Ureter (tissue), 1 donor: ENCODE results near the gene MYL3. TPM values are rescaled to one million over a fixed set of nuclear protein-coding genes. Genes with fewer than 3 reads are reported as not detected.

Source experiments
- DNase-seq: peaks from one replicate; pipeline ENCODE4 v3.0.0-alpha.2; 2020; ENCODE audit warnings: low spot score
- total RNA-seq: library from RNA; stranded (reverse); gene quantifications from one replicate; pipeline ENCODE4 v1.2.4, GENCODE V29; 2023
- donor health status: DM: yes; HTN: yes; CAD: no.

MYL3 gene
- total RNA-seq, 1 donor from 2014 or later, result 4.6 TPM

DNA sequence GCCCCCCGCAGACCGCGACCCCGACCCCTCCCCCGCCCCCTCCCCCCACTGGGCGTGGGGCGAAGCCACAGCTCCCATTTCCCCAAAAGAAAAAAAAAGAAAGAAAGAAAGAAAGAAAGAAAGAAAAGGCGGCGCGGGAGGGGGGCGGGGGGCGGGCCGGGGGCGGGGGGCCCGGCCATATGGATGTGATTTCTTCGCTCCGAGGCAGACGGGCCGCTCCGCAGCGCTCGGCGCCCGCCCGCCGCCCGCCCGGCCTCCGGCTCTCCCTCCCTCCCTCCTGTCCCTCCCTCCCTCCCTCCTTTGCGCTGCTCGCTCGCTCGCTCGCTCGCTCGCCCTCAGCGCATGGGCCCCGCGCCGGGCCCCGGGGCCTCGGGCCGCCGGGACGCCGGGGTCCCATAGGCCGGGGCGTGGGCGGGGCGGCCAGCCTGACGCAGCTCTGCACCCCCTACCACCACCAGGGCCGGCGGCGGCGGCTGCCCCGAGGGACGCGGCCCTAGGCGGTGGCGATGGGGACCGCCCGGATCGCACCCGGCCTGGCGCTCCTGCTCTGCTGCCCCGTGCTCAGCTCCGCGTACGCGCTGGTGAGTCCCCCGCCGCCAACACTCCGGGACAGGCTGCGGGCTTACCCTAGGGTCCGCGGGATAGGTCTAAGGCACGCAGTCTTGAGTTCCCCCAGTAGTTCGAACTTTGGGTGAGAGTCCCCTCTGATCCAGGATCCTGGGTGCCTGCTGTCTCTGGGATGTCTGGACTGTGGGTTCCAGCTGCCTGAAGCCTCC, 20.0 kb upstream of the MYL3 start:
- no peak for DNase-seq

DNA sequence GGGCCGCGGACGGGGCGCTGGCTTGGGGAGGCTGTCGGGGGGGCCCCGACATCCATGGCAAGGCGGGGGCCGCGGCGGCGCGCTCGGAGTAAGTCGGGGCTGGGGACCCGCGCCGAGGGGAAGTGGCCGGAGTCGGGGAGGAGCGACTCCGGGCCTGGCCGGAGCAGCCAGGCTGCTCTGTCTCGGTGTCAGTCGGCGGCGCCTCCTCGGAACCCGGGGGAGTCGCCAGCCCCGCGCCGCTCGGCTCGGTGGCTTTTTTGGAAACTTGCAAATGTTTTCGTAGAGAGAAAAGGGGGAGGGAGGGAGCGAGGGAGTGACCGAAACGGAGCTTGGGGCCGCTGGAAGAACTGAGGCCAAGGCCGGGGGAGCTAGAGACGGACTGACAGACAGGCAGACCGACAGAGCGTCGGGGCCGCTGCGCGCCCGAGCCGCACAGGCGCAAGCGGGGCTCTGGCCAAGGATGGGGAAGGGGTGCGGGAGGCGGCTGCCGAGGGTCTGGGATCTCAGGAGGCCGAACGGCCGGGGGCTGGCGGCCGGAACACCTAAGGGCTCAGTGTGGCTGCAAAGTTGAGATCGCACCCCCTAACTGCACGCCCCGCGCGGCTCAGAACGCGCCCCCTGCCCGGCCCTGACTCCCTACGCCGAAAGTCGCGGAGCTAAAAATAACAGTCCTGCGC, 19.3 kb upstream of the MYL3 start:
- DNase-seq, result no peak

DNA sequence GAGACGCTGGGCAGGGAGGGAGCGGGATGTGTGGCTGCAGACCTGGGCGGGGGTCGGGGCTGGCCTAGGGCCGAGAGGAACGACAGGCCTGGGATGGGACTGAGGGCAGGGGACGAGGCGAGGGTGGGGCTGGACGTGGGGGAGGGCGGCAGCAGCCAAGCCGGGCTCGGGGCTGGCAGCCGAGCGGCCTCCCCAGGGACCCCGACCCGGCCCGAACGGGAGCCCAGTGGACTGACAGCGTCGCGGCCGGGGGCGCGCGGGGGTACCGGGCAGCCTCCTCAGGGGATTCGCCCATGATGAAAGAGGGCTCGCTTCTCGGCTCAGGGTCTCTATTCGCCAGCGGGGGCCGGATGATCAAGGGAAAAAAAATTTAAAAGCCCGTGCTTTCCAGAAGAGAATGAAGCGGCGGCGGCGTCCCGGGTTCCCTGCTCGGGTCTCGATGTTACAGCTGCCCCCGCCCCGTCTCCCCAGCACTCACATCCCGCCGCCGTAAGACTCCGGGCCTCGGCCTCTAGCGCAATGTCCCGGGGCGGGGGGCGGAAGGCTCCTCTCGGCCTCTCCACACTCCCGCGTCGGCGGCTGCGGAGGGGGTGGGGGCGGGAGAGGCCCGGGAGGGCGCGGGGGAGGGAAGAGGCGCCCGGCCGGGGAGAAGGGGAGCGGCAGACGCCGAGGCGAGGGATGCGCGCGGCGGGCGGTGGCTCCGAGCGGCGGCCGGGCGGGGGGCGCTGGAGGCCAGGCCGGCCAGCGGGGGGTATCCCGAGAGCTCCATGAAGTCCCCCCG, 18.5 kb upstream of the MYL3 start:
- no peak for DNase-seq

- DNase-seq, result no peak
Observed at GRCh38 chr3:46880884-46881595, 17.8 kb upstream of the MYL3 start.

GRCh38 chr3:46878781-46879436, 15.7 kb upstream of the MYL3 start:
- DNase-seq, result no peak

DNA sequence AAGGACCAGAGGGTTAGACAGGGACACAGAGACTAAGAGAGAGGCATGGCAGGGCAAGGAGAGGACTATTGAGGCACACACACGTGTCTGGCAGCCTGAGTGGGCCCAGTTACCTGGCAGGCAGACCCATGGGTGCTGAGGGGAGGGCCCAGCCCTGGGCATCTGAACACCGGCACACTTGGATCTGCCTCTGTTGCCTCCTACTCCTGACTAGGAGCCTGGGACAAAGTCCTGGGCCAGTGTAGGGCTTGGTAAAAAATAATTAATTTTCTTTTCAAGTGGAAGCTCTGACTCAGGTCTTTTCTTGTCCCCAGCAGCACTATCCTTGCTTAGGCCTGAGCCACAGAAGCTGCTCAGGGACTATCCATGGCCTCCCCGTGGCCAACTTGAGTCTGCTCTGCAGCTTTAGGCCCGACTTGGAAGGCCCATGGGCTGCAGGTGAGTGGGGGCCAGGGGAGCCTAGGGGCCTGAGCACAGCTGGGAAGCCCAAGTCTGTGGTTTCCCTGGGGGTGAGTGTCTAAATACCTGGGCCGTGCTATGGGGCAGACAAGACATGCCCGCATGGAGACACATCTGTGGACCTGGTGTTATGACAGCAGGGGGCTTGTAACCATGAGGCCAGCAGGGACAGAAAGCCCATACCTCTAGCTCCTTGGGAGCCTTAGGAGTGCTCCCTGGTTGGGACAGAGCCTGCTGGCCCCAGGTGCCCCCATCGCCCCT, 14.3 kb upstream of the MYL3 start, which contains the start of gene PTH1R:
Gene PTH1R, plus strand, starts transcription at position 316 of the 720 bp plus-strand sequence. CDS start 5,839 bp downstream, outside the sequence.
- DNase-seq, result no peak

DNA sequence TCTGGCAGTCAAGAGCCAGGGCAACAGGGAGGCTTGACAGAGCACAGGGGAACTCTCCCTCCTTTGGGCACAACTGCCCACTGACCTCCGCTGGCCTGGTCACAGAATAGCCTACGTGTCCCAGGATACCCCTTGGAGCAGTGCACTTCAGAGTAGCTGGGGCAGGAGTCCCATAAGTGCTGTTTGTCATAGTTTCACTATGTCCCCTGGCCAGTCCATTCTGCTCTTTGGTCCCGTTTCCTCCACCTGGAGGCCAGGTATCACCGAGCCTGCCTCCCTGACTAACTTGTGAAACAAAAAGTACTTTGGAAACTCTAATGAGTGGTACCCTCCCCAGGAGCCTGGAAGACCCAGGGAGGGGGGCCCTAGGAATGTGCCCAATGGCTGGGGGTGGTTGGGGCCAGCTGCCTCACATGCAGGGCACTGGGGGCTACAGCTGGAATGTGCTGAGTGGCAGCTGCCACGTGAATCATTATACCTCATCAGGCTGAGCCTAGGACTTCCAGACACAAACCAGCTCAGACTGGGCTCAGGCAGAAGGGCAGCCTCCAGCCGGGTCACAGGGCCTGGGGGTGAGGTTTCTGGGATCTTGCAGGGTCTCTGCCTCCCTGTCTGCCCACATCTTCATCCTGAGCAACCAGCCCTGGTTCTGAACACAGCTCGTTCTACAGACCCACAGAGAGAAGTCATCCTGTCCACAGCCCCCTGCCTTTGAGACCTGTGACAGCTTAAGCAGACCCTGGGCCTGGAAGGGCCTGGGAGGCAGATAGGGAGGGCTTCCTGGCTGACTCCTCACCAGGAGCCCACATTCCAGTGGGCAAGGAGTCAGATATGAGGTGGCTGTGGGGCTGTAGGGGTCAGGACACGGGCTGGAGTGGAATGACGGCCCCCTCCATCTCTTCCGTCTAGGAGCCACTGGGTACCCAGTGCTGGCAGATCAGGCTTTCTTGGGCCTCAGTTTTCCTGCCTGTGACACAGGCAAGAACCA, 13.4 kb upstream of the MYL3 start:
- no peak for DNase-seq

GRCh38 chr3:46875560-46875959, 12.3 kb upstream of the MYL3 start:
- DNase-seq, result no peak

- no peak for DNase-seq
Observed at GRCh38 chr3:46874430-46874829, 11.2 kb upstream of the MYL3 start.

DNA sequence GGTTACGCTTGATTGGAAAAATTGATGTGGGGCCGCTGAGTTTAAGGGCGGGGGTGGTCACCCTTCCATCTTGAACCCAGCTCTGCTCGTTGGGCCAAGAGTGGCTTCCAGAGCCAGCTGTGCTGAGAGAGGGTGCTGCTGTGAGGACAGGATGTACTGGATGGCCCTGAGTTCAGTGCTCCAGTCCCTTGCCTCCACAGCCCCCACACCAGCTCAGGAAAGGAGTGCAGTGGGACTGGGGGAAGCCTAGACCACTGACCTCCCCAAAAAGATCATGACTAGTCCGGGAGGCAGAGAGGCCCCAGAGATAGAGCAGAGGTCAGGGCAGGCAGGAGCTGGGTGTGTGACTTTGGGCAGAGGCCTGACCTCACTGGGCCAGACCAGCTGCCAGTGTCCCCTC, 10.3 kb upstream of the MYL3 start:
- no peak for DNase-seq

DNA sequence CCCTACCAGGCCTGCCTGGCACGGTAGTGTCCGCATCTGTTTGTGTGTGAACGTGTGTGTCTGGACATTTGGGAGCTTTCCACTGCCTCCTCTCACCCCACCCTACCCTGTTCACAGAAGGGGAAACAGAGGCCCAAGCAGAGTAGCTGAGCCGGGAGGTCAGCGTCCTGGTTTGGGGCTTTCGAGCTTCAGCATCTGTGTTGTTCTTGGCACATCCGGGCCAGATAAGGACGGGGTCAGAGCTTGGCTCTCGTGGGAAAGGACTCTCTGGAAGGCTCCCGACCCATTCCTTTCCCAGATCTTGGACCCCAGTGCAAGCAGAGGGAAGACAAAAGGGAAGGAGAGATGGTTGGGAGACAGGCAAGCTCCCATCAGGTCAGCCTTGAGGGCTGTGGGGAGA, 8.0 kb upstream of the MYL3 start:
- no peak for DNase-seq

DNA sequence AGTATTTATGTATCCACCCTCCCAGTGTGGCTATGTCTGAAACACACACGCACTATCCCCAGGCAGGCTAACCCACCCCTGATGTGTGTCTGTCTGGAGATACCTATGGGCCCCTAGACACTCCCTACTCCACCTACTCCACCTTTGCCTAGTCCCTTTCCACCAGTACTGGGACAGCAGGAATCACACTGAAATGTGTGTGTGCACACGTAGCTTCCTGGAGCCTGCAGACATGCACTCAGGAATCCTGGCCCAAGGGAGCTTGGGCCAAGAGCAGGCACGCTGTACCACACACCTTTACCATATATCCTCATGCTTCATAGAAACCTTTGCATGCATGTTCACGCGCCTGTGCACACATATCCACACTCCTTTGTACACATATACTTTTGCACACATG, 7.4 kb upstream of the MYL3 start:
- DNase-seq, result no peak

DNA sequence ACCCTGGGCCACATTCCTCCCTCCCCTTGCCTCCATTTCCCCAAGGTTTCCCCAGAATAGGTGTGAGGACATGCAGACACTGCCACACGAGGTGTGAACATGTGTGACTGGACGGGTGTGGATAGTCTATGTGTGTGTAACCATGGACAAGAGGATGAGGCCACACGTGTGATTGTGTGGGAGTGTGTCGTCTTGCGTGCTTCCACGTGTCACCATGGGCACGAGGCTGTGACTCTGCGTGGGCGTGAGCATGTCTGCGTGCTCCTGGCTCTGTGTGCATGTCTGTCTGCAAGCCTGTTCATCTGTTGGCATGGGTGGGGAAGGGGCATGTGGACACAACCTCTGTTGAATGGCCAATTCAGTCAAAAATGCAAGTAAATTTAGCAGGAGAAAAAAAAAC, 6.2 kb upstream of the MYL3 start:
- no peak for DNase-seq

- no peak for DNase-seq
Observed at GRCh38 chr3:46868948-46869347, 5.7 kb upstream of the MYL3 start.

DNA sequence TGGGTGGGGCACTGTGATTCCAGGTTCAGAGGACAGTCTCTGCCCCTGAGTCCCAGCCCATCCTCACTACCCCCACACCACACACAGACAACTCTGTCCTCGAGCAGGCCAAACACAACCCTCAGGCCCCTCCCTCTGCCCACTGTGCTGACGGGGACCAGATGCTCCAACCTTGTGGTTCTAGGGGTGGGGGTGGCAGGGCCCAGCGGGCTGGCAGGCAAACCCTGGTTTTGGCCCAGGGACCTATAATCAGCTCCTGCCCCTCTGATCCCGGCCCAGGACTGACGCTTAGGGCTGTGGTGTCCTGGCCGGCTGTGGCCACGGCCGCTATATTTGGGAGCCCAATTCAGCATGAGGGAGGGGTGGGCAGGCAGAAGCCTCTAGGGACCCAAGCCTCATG, 5.0 kb upstream of the MYL3 start:
- DNase-seq, result no peak

DNA sequence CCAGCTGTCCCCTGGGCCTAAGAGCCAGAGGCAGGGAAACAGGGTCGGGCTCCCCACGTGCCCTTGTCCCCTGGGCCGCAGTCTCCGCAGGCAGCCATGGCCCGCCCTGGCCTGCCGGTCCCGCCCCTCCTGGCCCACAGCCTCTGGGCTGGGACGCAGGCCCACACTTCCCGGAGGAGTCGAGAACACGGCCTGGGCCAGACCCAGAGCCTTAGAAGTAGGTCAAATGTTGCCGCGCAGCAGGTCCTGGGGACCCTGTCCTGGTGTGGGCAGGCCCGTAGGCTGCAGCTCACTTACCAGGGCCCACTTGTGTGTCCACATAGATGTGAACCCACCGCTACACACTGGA, 4.3 kb upstream of the MYL3 start:
- peak; percentile 84 for DNase-seq

- DNase-seq, result peak; percentile 88
Observed at GRCh38 chr3:46866720-46867549, 3.7 kb upstream of the MYL3 start.

DNA sequence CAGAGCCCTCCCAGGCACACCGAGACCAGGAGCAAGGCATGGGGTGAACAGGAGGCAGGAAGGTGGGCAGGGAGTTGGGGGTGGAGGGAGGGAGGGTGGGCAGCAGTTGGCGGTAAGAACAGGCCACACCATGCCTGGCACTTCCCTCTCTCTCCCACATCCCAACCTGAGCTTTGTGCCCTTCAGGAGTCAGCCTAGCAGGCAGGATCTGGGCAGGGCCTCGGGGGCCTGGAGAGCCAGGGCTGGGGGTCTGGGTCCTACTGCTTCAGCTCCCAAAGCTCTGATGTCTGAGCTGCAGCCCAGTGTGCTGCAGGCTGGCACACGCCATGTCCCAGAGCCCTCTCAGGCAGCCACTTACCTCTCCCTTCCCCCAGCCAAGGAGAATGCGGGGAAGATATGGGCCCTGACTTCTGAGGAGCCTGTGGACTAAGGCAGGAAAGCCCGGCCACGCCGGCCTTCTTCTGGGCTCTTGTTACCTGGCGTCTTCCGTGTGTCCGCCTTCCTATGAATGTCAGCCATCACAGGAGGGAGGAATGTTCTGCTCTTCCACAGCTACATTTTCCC, 2.9 kb upstream of the MYL3 start:
- no peak for DNase-seq
